MM.1S (cell line): ENCODE results near the gene OXLD1.

Source experiments
- EZH2phosphoT487 ChIP-seq: fragments of 300-600 bp; sonication (generic); IDR thresholded peaks from 2 replicates; pipeline ENCODE4 v1.6.1; 2018; ENCODE audit warnings: antibody characterized with exemption, low read length
- TF ChIP-seq, protein P1 (sequence below): fragments of 300-600 bp; sonication (generic); IDR thresholded peaks from 2 replicates; pipeline ENCODE4 v1.5.1; 2016; ENCODE audit warnings: antibody characterized with exemption, low read length, mixed read lengths

DNA sequence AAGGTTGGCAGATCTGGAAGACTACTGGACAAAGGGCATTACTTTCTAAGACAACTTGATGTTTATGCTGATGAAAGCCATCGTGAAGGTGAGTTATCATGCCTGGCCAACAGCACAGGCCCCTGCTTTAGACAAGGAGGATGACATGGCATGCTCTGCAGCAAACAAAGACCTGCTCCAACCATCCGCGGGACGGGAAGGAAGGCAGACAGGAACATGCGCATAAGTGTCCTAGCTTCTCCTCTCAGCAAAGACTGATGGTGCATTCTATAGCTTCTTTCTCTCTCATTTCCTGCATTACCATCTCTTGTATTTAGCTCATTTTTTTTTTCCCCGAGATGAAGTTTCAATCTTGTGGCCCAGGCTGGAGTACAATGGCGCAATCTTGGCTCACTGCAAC lies 34.9 kb downstream of the OXLD1 start:
- TF ChIP-seq, protein P1, sequence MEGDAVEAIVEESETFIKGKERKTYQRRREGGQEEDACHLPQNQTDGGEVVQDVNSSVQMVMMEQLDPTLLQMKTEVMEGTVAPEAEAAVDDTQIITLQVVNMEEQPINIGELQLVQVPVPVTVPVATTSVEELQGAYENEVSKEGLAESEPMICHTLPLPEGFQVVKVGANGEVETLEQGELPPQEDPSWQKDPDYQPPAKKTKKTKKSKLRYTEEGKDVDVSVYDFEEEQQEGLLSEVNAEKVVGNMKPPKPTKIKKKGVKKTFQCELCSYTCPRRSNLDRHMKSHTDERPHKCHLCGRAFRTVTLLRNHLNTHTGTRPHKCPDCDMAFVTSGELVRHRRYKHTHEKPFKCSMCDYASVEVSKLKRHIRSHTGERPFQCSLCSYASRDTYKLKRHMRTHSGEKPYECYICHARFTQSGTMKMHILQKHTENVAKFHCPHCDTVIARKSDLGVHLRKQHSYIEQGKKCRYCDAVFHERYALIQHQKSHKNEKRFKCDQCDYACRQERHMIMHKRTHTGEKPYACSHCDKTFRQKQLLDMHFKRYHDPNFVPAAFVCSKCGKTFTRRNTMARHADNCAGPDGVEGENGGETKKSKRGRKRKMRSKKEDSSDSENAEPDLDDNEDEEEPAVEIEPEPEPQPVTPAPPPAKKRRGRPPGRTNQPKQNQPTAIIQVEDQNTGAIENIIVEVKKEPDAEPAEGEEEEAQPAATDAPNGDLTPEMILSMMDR = no peak
- TF ChIP-seq EZH2phosphoT487 = no peak
